GM19395 (cell line): ENCODE results near the gene UGT1A10.

Experiments
- ATAC-seq: cut with Tn5 transposase; IDR thresholded peaks from one replicate; pipeline ENCODE4 v1.9.1; 2021; ENCODE audit warnings: mild to moderate bottlenecking, moderate library complexity; ENCODE audit not compliant: unreplicated experiment

Gene UGT1A10

DNA sequence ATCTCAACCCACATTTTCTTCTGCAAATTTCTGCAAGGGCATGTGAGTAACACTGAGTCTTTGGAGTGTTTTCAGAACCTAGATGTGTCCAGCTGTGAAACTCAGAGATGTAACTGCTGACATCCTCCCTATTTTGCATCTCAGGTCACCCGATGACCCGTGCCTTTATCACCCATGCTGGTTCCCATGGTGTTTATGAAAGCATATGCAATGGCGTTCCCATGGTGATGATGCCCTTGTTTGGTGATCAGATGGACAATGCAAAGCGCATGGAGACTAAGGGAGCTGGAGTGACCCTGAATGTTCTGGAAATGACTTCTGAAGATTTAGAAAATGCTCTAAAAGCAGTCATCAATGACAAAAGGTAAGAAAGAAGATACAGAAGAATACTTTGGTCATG is 131.8 kb downstream of the UGT1A10 start:
- ATAC-seq, result no peak

DNA sequence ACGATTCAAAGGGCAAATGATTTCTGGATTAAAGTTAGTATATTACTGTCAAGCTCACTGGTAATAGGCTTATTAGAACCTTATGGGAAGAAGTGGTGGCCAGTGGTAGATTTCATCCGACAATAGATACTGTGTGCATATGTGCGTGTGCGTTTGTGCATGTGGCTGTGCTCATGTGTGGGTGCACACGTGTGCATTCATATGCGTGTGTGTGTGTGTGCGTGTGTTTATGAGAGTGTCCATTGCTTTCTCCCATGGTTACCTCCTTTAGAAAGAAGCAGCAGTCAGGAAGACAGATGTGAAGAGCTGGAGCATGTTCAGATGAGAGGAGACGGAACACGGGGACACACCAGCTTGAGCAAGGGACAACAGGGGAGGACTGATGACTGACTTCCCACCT is 133.0 kb downstream of the UGT1A10 start:
- no peak for ATAC-seq

DNA sequence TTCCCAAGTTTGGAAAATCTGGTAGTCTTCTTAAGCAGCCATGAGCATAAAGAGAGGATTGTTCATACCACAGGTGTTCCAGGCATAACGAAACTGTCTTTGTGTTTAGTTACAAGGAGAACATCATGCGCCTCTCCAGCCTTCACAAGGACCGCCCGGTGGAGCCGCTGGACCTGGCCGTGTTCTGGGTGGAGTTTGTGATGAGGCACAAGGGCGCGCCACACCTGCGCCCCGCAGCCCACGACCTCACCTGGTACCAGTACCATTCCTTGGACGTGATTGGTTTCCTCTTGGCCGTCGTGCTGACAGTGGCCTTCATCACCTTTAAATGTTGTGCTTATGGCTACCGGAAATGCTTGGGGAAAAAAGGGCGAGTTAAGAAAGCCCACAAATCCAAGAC is 135.9 kb downstream of the UGT1A10 start:
- no peak for ATAC-seq

DNA sequence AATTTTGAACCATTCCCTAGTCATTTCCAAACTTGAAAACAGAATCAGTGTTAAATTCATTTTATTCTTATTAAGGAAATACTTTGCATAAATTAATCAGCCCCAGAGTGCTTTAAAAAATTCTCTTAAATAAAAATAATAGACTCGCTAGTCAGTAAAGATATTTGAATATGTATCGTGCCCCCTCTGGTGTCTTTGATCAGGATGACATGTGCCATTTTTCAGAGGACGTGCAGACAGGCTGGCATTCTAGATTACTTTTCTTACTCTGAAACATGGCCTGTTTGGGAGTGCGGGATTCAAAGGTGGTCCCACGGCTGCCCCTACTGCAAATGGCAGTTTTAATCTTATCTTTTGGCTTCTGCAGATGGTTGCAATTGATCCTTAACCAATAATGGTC is 136.3 kb downstream of the UGT1A10 start:
- ATAC-seq, result no peak

DNA sequence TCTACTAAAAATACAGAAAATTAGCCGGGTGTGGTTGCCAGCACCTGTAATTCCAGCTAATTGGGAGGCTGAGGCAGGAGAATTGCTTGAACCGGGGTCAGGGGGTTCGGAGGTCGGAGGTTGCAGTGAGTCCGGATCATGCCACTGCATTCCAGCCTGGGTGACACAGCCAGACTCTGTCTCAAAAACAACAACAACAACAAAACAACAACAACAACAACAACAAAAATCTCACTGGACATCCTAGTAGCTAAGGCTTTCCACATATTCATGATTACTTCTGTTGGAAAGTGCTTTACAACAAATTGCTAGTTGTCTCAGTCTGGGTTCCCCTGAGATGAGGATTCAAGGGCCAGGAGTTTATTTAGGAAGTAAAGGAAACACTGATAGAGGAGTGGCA is 137.6 kb downstream of the UGT1A10 start:
- ATAC-seq, result no peak

DNA sequence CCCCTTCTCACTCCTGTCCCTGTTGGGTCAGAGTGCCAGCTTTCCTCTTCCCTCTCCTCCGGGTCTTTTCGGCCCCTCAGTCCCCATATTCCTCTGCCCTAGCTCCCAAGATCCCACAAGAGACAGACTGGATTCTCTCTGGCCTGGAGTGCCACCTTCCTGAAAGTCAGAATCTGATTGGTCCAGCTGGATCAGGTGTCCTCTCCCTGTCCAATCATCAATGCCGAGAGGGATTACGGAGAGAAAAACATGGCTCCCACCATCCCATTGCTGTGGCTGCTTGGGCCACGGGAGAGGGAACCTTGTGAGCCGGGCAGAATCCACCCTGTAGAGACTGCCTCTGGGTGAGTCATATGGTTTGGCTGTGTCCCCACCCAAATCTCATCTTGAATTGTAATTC is 139.2 kb downstream of the UGT1A10 start:
- no peak for ATAC-seq

DNA sequence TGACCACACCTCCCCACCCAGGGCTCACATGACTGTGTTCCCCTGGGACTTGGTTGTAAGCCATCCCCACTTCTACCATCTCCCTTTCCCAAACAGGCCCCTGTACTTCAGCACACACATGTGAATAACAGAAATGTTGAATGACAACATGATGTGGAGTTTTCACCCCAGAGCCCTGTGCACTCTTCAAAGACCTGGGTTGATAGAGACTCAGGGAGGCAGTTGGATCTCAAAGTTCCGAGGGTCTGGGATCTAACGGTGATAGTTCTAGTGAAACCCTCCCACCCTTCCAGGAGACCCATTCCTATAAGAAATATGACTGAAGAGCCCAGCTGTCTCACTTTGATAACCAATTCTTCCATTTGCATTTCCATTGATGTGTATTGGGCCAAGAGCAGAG is 141.8 kb downstream of the UGT1A10 start, which contains the start of gene MROH2A:
MROH2A (plus strand) TSS at position 301 of the 400 bp plus-strand sequence. CDS start 1,029 bp downstream, outside the sequence.
- ATAC-seq, result no peak

DNA sequence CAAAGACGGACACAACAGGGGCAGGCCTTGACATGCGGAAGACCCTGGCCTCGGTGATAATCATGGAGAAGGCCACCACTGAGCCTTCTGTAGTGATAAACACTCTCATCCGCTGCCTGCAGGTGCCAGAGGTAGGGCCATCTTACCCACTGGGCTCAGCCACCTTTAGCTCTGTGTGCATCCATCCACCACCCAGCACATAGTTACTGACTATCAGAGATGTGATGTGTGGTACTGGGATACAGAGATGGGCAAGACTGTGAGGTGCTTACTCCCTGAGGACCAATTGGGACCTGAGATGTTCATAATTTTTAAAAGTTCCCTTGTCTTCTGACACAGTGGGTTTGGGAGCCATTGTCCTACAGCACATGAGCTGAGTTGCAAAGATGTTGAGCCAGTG is 143.5 kb downstream of the UGT1A10 start:
- no peak for ATAC-seq

DNA sequence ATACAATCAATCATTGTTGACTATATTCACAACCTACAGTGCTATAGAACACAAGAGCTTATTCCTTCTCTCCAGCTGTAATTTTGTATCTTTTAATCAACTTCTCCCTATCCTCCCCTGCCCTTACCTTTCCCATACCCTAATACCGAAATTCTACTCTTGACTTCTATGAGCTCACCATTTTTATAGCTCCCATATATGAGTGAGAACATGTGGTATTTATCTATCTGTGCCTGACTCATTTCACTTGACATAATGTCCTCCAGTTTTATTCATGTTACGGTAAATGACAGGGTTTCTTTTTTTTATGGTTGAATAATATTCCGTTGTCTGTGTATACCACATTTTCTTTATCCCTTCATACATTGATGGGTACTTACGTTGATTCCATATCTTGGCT is 144.5 kb downstream of the UGT1A10 start:
- no peak for ATAC-seq

DNA sequence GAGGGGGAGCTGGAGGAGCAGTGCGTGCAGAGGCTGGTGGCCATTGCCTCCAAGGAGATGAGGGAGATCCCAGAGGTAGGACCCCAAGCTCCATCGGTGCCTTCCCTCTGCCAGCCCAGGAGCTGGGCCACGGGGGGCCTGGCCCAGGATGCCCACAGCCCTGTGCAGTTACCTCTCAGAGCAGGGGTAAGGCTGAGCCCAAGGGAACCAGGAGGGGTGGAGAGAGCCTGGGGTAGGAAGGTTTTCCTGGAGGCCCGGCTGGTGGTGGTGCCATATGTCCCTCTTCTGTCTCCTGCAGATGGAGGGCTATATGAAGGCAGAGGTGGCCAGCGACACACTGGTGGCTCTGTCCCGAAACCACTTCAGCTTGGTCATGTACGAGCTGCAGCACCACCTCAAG is 153.3 kb downstream of the UGT1A10 start:
- no peak for ATAC-seq

DNA sequence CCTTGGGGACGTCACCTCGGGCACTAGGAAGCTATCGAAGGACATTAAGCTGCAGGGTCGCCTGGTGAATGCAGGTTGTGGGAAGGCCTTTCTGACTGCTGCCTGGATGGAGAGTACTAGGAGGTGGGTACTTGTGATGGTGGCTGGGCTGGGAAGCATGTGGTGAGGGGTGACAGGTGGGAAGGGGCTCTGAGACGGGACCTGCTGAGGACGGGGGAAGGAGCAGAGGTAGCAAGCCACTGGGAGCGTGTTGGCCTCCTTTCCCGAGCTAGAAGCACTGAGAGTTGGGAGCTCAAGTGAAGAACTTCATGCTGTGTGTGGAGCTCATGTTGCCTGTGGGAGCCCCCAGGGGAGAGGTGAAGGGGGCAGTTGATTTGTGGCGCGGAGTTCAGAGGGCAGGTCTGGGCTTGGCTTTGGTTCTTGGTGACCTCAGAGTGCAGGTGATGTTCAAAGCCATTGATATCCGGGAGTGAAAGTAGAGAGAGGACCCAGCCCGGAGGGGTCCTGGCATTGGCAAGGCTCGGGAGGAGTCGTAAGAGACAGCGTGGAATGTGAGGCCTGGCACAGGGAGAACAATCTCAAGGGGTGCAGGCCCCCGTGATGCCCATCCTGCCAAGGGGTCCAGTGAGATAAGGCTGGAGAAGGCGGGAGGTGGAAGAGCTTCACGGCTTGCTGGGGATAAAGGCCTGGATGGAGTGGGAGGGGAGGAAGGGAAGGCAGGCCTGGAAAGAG is 155.1 kb downstream of the UGT1A10 start:
- ATAC-seq, result no peak

DNA sequence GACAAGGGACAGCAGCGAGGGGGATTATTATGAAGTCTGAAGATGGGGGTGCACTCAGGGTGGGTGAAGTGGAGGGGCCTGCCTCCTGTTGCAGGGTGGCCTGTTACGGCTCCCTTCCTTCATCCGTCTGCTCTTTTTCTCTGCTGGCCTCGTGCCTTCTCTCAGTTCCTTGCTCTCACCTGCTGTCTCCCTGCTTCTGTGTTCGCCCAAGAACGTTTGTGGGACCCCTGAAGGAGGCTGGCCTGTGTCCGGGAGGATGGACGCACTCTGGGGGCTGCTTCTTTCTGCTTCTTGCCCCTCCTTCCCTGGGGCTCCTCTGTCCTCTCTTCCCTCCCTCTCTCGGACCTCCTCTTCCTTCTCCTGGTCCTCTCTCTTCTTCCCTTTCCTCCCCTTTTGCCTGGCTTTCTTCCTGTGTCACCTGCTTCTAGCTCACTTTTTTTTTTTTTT is 155.7 kb downstream of the UGT1A10 start:
- no peak for ATAC-seq

DNA sequence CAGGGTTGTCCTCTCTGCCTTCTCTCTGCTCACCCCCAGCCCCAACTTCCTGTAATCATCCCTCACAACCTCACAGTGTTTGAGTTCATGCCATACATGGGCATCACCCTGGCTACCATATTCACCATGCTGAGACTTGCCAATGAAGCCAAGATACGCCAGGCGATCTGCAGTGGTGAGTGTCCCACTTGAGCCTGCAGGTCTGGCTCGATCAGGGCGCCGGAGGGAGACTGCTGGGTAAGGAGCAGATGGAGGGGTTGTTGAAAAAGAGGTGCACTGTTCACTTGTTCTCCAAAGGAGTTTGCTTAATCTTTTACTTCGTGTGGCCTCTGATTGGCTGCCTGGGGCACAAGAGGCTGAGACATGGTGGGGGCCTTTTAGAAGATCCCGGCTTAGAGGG is 156.5 kb downstream of the UGT1A10 start:
- no peak for ATAC-seq

DNA sequence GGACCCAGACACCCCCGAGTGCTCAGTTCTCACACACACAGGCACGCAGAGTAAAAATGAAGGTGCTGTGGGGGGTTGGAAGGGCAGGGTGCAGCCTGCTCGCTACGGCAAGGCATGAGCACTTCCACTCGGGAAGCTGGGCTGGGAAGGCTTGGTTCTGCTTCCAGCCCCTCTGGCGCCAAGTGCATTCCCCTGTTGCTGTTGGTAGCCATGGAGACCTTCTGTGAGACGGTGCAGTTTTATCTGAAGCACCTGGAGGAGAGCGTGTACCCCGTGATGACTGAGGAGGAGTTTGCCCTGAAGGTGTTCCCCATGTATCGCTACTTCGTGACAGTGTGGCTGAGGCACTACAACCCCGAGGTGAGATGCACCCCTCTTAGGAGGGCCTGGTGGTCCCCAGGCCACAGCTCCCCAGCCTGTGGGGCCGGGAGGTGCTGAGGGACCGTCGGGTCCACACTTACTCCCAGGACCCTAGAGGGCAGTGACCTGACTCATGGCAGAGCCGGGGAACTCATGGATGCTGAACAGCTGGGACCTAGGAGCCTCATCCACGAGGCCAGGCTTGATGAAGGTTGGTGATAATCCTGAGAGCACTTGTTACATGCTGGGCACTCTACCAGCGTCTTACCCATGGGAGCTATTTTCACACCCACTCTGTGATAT is 157.3 kb downstream of the UGT1A10 start:
- ATAC-seq, result no peak

DNA sequence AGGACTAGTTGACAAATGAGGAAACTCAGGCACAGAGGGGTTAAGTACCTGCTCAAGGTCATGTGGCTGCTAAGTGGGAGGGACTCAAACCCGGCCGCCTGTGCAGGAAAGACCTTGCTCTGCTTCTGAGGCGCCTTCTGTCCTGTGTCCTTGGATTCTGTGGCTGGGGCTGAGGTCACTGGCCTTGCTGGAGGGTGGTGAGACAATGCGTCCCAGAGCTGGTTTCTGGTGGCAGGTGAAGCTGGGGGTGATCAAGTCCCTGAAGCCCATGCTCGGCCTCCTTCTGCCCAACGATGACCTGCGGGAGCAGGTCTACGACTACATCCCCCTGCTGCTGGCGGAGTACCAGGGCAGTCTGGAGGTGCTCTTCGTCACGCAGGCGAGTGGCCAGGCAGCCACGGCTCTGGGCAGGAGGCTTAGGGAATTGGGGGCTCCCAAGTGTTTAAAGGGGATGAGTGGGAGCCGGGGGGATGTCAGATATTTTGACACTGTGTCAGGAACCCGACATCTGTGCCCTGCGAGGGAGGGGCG is 157.9 kb downstream of the UGT1A10 start:
- no peak for ATAC-seq

DNA sequence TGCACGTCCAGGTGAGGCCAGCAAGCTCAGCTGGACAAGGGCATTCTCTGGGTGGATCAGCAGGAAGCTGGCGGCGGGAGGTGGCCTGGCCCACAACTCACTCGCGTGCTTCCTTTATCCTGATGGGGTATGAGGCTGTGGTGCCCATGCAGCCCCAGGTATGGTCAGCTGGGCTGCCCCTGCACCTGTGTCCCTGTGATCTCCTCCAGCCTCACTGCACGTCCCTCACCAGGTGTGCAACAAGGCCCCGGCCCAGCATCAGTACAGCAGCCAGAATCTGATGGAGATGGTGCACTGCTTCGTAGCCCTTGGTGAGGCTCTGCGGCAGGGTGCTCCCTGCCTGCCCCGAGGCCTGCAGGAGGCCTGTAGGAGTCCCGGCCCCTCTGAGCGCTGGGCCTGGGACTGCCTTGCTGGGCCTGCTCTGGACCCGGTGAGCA is 159.5 kb downstream of the UGT1A10 start:
- no peak for ATAC-seq

DNA sequence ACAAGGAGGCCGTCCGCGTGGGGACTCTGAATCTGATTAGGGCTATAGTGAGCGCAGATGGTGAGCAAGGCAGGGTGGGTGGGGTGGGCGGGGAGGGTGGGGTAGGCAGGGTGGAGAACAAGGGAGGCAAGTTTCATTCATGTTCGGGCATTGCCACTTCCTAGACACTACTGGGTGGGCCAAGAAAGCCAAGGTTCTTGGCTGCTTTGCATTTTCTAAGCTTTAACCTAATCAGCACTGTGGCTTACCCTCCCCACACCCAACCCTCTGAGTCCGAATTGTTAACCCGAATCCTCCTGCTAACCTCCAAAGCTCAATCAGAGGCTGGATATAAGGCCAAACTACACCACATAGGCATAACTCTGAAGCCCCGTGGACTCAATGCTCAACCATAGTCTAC is 160.0 kb downstream of the UGT1A10 start:
- ATAC-seq, result no peak

DNA sequence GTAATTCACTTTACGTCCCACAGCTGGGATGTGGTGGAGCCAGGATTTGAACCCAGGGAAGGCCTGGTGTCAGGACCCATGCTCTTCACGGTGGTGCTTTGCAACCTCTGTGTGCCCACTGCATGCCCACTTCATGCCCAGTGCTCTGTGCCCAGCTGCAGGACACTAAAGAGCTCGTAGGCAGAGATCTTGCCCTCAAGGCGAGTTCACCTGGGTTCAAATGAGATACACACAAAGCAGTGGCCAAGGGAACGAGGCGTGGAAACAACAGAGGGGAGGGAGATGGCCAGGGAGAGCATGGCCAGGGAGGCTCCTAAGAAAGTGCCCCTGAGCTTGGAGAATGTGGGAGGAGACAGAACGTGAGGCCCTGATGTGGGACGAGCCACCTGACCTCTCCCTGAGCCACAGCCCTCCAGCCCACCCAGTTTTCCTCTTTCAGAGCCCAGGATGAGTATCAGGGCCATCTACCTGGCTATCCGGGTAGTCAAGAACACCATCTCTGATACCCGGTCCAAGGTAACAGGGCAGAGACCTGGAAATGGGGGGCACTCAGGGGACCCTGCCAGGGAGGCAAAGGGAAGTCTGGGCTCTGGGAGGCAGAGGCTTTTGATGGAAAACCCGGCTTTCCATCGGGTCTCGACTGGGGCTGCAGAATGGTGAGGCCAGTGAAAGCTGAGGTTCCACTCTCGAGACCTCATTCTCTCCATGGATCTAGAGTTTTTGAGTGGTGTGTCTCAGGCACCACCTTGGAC is 162.3 kb downstream of the UGT1A10 start:
- ATAC-seq, result no peak

DNA sequence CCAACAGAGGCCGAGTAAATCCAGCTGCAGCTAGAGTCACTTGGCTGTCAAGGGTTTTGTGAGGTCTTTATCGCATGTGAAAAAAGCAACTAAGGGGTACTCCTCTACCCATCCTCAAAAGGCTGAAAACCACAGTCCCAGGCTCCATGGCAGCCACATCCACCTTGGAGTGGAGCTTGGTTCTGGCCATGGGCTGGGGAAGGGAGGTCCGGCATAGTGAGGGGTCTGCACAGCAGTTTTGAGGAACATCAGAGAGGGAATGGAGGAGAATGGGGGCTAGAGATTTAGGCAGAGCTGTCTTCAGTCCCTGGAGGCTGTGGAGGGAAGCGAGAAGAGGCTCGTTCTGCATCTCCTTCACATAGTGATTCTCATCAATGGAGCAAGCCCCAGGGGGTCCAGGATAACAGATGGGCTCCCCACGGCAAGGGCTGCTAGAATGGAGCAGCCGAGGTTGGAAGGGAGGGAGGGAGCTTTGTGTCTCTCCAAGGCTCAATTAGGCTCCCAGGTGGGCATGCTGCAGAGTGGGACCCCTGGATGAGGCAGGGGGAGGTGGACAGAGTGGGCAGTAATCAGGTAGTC is 162.9 kb downstream of the UGT1A10 start:
- no peak for ATAC-seq

DNA sequence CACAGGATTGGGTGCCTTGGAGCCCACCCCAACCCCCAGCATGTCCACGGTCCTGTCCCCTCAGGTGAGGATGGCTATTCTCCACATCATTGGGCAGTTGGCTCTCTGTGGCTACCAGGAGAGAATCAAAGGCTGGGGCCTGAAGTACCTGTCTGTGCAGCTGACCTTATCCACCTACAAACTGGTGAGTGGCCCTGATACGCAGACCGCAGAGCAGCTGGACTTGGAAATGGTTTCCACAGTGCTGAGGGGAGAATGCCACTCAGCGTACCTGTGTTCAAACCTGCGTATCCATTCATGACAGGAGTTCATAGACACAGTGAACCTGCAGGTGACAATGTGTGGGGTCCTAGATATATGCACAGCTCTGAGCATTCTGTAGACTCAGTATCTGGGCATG is 163.5 kb downstream of the UGT1A10 start:
- ATAC-seq, result no peak

DNA sequence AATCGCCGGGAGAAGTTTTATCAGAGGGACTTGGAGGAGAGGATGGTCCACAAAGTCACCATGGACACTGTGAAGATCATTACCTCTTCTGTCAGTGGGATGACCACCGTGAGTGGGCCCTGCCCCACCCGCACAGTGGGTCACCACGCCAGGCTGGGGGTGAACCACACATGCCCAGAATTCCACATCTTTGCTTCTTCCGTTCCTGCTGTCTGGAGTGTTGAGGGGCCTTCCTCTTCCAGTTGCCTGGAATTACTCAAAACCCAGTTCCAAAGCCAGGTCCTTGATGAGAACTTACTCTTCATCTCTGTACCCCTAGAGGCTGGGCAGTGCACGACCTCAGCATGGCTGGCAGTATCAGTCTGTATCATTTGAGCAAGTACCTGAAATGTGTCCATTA is 164.0 kb downstream of the UGT1A10 start:
- no peak for ATAC-seq
